LNCaP clone FGC (cell line): Measurements from ENCODE around the gene KIFC1.

Experiments used
- DNase-seq: peaks from one replicate; pipeline ENCODE4 v3.0.0-alpha.2; 2011; ENCODE audit warnings: low read depth
- H3K4me3 ChIP-seq: 2 replicates; pipeline ENCODE4 v1.5.1; 2011; ENCODE audit warnings: mild to moderate bottlenecking, low read depth, low read length, control low read depth
- TF ChIP-seq, protein P1 (sequence below): IDR thresholded peaks from 2 replicates; pipeline ENCODE4 v1.5.1; 2012; ENCODE audit warnings: mild to moderate bottlenecking; ENCODE audit not compliant: control insufficient read depth, insufficient read depth; ENCODE audit errors: extremely low read depth

Gene KIFC1

DNA sequence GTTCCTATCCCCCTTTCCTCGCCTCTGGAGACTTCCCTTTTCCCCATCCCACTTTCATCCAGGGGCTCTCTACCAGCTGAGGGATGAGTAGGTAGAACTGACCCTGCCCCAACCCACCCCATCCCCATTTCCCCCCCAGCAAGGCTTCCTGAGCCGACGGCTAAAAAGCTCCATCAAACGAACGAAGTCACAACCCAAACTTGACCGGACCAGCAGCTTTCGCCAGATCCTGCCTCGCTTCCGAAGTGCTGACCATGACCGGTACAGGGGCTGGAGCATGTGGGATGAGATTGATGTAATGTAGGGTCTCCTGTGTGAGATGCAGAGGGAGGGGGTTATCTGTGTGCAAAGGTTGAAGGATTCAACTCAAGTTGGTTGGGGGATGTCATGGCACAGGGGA lies 40.9 kb downstream of the KIFC1 start:
- H3K4me3 ChIP-seq = no peak overlapping the region
- TF ChIP-seq, protein P1, sequence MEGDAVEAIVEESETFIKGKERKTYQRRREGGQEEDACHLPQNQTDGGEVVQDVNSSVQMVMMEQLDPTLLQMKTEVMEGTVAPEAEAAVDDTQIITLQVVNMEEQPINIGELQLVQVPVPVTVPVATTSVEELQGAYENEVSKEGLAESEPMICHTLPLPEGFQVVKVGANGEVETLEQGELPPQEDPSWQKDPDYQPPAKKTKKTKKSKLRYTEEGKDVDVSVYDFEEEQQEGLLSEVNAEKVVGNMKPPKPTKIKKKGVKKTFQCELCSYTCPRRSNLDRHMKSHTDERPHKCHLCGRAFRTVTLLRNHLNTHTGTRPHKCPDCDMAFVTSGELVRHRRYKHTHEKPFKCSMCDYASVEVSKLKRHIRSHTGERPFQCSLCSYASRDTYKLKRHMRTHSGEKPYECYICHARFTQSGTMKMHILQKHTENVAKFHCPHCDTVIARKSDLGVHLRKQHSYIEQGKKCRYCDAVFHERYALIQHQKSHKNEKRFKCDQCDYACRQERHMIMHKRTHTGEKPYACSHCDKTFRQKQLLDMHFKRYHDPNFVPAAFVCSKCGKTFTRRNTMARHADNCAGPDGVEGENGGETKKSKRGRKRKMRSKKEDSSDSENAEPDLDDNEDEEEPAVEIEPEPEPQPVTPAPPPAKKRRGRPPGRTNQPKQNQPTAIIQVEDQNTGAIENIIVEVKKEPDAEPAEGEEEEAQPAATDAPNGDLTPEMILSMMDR = no peak
- no peak for DNase-seq

DNA sequence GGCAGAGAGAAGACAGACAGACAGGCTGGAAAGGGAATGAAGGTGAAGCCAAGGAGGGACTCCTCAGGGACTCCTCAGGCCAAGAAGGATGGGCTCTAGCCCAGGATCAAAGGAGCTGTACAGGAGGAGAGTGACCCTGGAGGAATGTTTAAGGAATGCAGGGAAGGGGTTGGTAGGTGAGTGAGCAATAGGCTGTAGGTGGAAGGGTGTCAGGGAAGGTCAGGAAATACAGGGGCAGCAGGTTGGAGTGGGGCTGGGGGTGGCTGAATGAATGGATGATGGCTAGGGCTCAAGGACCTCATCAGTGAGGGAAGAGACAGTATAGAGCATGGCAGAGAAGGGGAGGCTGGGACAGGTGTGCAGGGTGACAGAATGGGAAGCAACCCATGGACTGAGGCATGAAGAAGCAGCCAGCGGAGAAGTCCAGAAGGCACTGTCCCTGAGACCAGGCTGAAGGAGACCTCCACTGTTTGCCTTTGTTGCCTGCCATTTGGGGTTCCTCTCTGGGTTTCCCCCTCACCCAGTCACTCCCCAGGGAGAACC lies 41.4 kb downstream of the KIFC1 start:
- TF ChIP-seq, protein P1 = no peak
- no peak for DNase-seq
- H3K4me3 ChIP-seq = no peak overlapping the region

DNA sequence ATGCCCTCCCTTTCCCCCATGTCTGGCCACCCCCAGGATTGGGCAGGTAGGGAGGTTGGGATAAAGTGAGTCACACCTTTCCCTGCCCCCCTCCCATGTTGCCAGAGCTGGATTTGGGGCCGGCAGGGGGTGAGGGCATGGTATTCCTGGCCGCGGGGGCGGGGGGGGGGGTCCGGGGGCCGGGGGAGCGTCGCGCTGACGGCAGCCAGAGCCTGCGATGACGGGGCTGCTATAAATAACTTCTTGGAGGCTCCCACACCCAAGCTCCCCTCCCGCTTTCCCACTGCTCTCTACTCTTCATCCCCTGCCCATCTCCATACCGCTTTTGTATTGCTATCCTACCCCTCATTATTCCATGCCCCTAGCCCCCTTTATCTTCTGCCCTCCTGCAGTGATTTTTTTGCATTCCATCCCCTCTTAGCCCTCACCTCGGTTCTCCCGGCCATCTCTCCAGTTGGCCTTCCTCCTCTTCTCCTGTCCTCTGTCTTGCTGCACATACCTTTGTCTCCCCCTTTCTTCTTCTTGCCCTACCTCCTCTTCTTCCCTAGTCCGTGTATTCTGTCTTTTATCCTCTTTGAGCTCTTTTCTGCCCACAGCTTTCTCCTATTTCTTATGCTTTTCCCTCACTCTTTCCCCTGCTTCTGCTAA lies 42.0 kb downstream of the KIFC1 start:
- TF ChIP-seq, protein P1 = no peak
- no peak for DNase-seq
- H3K4me3 ChIP-seq = no peak overlapping the region

DNA sequence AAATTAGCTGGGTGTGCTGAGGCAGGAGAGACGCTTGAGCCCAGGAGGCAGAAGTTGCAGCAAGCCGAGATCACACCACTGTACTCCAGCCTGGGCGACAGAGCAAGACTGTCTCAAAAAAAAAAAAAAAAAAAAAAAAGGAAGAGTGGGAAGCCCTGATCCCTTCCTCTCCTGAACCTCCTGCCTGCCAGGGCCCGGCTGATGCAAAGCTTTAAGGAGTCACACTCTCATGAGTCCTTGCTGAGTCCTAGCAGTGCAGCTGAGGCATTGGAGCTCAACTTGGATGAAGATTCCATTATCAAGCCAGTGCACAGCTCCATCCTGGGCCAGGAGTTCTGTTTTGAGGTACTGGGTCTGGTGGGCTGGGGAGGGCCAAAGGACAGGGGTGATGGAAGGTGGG lies 43.3 kb downstream of the KIFC1 start:
- H3K4me3 ChIP-seq = no peak overlapping the region
- DNase-seq = no peak
- TF ChIP-seq, protein P1 = no peak

DNA sequence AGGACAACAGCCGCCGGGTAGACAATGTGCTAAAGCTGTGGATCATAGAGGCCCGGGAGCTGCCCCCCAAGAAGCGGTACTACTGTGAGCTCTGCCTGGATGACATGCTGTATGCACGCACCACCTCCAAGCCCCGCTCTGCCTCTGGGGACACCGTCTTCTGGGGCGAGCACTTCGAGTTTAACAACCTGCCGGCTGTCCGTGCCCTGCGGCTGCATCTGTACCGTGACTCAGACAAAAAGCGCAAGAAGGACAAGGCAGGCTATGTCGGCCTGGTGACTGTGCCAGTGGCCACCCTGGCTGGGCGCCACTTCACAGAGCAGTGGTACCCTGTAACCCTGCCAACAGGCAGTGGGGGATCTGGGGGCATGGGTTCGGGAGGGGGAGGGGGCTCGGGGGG lies 46.0 kb downstream of the KIFC1 start:
- no peak for DNase-seq
- no peak overlapping the region for H3K4me3 ChIP-seq
- TF ChIP-seq, protein P1 = no peak

DNA sequence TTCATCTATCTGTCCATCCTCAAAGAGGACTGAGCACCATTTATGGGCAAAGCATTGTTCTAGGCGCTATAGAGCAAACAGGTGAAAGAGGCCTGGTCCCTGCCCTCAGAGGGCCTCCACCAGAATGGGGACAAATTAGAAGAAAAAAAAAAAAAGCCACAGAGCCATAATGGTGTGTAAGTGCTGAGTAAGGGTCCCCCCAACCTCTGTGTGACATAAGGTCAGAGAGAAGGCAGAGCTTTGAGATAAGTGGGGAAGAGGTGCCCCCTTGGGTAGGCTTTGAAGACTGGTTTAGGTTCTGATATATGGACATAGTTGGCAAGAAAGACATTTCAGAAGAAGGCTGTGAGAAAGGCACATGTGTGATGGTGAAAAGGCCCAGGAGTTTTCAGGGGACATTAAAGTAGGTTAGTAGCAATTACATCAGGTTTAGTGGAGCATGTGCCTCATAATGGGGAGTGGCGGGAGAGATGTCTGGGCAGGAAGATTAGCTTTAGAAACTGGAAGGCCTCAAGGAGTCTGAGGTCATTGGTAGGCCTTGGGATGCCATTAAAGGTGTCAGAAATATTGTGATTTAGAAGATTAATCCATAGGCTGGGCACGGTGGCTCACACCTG lies 47.5 kb downstream of the KIFC1 start:
- no peak for DNase-seq
- TF ChIP-seq, protein P1 = no peak
- H3K4me3 ChIP-seq = no peak overlapping the region
